HUDEP-2 (cell line): ENCODE results near the gene PLCB1.
"Not testable (repeated sequence)": the region's sequence is repeated elsewhere in the genome, so short reads cannot be mapped to it uniquely, and the experiment has no call there.

Experiments
- DNase-seq, 76 experiments: peaks; one replicate each; lab custom pipeline; 2025; ENCODE audit not compliant: unreplicated experiment in 76 of 76; lab: John Stamatoyannopoulos, UW

Gene PLCB1

GRCh38 chr20:8431538-8432434 lies 299.7 kb downstream of the PLCB1 start:
- DNase-seq: no peak

DNA sequence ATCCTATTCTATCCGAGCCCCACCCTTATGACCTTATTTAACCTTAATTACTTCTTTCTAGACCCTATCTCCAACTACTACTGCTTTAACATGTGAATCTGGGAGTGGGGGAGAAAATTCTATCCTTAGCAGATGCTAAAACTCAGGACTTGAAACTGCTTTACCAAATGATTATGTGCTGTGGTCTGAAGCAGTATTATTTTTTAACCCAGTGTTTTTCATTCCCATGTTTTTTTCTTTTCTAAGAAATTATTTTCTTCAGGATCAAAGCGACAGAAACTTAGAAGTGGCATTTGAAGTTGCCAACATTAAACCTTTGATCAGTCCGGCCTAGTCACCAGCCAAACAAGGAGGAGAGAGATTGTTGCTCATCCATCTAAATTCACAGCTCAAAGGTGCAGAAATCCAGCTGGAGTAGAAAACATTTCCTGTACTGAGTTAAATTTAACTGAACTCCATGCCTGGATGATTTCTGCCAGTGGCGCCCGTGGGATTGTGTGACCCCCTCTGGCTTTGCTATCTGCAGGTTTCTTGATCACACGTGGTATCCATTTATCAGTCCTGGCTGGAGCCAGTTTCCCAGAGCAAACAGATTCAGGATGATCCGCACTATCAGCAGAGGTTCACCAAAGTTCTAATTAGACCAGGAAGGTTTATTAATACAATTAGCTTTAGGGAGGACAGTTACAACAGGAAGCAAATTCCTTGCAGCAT lies 300.5 kb downstream of the PLCB1 start:
- no peak for DNase-seq

DNA sequence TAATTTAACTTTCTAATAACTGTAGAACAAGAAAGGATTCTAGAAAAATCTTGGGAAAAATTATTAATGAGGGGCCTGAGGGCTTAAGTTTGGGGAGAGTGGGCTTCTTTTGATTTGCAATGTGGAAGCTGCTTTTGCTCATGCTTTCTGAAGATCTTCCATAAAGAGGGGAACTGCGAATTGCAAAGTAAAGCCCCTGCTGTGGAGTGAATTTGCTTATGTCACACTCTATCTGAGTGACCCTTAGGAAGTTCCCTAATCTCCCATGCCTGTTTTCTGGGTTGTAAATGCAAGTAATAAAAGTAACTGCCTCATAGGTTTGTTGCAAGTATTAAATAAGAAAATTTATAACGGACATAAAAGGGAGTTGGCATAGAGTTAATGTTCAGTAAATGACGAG lies 301.2 kb downstream of the PLCB1 start:
- DNase-seq: no peak

DNA sequence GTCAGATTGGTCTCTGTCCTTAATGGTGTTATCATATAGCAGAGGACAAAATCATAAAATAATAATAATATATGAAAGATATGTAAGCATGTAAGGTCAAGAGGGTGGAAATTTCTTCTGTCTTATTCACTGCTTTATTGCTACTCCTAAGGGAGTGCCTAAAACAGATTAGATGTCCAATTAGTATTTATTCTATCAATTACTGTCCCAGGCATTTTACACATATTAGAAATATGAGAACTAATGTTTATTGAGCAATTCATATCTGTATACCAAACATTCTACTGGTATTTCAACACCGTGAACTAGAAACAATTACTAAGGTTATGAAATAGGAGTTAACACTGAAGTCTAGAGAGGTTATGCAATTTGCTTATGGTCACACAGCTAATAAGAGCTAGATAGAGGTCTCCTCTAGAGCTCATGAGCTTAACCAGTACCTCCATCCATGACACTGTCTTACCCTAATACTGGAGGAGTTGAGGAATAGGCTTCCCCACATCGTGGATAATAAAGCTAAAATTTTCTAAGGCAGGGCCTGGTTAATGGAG lies 302.3 kb downstream of the PLCB1 start:
- DNase-seq: no peak

DNA sequence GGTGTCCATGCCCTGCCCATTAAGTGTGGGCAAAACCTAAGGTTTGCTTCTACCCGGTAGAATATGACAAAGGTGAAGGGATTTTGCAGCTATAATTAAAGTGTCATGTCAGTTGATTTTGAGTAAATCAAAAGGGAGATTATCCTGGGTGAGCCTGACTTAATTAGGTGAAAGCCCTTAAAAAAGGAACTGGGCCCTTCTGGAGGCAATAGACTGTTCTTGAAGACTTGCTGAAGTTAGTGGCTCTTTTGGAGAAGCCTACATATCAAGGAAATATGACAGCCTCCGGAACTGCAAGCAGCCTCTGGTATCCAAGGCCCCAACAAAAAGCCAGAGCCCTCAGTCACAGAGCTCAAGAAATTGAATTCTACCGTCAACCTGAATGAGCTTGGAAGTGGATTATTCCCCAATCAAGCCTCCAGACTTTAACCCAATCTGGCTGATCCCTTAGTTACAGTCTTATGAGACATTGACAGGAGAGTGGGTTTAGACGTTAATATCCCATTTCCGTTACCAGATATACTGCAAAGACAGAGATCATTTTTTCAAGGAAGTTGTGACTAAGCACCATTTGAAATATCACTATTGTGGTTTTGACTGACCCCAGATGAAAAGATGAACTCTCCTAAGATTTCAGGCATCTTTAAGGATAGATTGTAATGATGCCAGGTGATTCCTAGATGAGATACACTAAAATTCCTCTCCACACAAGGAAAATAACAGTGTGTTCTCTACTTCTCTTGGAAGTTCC lies 303.4 kb downstream of the PLCB1 start:
- no peak for DNase-seq

DNA sequence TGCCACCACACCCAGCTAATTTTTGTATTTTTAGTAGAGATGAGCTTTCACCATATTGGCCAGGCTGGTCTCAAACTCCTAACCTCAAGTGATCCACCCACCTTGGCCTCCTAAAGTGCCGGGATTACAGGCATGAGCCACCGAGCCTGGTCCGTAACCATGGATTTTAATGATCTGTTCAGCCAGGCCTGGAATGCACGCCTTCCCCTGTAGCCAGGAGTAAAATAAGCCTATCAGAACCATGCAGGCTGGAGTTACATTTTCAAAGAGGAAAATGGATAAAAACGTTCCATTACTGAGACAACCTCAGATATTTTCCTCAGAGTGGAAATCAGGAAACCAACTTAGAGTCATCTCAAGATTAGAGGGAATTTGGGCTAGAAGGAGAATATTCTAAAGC lies 304.9 kb downstream of the PLCB1 start:
- not testable (repeated sequence) for DNase-seq

- no peak for DNase-seq
These were observed 306.7 kb downstream of the PLCB1 start for GRCh38 chr20:8438748-8439147.

DNA sequence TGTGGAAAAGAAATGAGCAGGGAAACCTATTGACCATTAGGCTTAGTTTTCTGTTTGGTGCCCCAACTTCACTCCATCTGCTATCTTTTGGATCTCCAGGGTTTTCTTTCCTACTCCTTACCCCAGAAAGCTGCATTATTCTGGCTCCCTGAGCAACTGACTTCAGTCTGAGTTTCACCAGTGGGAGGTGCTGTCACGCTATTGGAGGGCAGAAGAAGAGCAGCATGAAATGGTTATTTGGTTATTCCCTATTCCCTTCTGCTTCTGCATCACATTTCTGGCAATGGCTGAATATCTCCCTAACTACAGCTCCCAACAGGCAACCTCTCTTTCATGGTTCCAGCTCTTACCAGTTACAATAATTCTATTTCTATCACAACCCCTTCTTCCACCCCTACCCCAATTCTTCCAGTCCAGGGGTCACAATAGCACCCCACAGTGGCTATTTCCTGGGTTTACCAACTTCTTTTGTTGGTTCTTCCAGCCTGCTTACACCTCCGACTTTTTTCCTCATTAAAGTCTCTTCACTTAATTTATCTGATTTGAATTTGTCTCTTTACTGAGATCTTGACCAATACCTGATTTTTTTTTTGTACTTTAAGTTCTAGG lies 311.5 kb downstream of the PLCB1 start:
- no peak for DNase-seq

- DNase-seq: no peak
These were observed 315.4 kb downstream of the PLCB1 start for GRCh38 chr20:8447262-8448120.

- no peak for DNase-seq
These were observed 317.1 kb downstream of the PLCB1 start for GRCh38 chr20:8449123-8449522.

GRCh38 chr20:8454137-8454712 lies 322.2 kb downstream of the PLCB1 start:
- no peak for DNase-seq

- DNase-seq: no peak
These were observed 324.7 kb downstream of the PLCB1 start for GRCh38 chr20:8456765-8457164.

DNA sequence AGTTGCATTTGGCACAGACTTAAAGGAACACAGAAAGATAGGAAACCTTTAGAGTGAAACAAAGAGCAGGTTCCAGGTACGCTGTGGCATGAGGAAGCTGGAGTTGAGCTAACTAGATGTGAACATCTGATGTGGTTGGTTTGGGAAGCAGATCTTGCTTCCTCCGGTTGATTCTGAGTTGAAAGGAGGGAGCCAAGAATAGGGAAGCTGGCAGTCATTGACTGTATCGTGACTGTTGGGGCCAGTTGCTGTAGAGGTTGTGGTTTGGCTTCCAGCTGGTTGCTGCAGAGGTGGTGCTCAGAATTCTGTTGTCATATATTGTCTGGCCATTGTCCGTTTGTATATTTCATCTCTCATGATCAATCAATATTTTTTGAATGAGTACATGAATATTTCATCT lies 325.9 kb downstream of the PLCB1 start:
- DNase-seq: no peak

- DNase-seq: no peak
These were observed 329.1 kb downstream of the PLCB1 start for GRCh38 chr20:8461186-8461585.

DNA sequence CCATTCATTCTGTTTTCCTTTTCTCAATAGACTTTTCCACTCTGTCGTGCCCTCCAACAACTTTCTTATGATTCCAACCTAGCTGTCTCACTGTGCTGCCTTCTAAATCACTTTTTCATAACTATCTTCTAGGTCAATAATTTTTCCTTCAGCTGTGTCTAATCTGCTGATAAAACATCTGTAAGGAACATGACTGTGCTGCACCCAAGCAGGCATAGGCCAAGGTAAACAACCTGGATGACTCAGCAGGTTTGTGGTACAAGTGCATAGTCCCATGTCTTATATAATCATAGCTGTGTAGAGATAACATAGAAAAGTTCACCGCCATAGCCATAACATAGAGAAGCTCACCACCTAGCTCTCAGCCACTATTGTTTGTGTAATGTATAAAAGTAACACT lies 332.3 kb downstream of the PLCB1 start:
- no peak for DNase-seq

- not testable (repeated sequence) for DNase-seq
These were observed 334.7 kb downstream of the PLCB1 start for GRCh38 chr20:8466781-8467180.

DNA sequence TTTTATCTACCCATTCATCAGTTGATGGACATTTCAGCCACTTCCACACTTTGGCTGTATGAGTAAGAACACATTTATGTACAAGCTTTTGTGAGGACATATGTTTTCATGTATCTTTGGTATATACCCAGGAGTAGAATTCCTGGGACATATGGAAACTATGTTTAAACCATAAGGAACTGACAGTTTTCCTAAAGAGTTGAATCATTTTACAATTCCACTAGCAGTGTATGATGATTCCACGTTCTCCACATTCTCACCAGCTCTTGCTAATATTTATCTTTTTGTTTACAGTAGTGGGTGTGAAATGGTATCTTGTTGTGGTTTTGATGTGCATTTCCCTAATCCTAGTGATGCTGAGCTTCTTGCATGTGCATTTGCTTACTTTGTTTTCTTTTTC lies 338.1 kb downstream of the PLCB1 start:
- no peak for DNase-seq

- no peak for DNase-seq
These were observed 339.4 kb downstream of the PLCB1 start for GRCh38 chr20:8471465-8471864.

DNA sequence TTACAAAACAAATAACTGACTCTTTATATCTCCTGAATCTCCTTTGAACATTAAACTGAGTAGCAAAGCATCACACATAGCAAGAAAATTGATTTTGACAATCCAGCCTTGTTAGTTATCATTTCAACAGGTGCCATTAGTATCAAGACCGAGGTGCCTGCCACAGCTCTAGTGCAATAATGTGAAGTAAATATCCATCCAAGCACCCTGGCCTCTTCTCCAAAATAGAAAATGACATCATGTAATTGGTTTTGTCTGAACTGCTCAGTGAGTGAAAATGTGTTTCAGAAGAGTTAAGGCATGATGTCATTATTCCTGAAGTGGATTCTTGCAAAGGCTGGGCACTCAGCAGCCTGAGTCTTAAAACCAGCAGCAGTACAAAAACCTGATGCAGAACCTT lies 341.4 kb downstream of the PLCB1 start:
- no peak for DNase-seq
